Brain microvascular endothelial cell (primary cell): ENCODE measurements around the gene LTBP1.

Source experiments
- DNase-seq: peaks from one replicate; pipeline ENCODE4 v3.0.0-alpha.2; 2020
- H3K27ac ChIP-seq: fragments of 250-450 bp; sonication (Bioruptor Pico); 2 replicates; pipeline ENCODE4 v1.5.1; 2020; ENCODE audit warnings: mild to moderate bottlenecking, moderate library complexity
- H3K27me3 ChIP-seq: fragments of 250-450 bp; sonication (Bioruptor Pico); replicated peaks from 2 replicates; pipeline ENCODE4 v1.5.1; 2020; ENCODE audit warnings: mild to moderate bottlenecking
- H3K36me3 ChIP-seq: fragments of 250-450 bp; sonication (Bioruptor Pico); replicated peaks from 2 replicates; pipeline ENCODE4 v1.5.1; 2020; ENCODE audit warnings: mild to moderate bottlenecking
- H3K4me3 ChIP-seq: 2 replicates; pipeline ENCODE4 v1.5.1; 2011; ENCODE audit warnings: low read depth, mild to moderate bottlenecking, control low read depth, low read length, moderate library complexity
- CTCF ChIP-seq: IDR thresholded peaks from 2 replicates; pipeline ENCODE4 v1.5.1; 2011; ENCODE audit warnings: low read depth, mild to moderate bottlenecking, moderate library complexity, low read length, control low read depth, inconsistent platforms; ENCODE audit errors: missing control alignments
- in situ Hi-C: cut with HindIII; loops from 2 replicates; pipeline ENCODE4 v1.10.0; 2017; ENCODE audit warnings: low sequenced_read_pairs, low pct_ligation_motif_present

LTBP1 gene

GRCh38 chr2:33205693-33206434, 259.1 kb downstream of the LTBP1 start:
- Histone ChIP-seq H3K27ac (no peak overlapping the region), H3K4me3 (no peak overlapping the region), H3K27me3 (no peaks in the 10 kb centered on the region), H3K36me3 (peaks cover 2% of the 10 kb centered on the region)
- no peak for DNase-seq
- TF ChIP-seq CTCF: no peak
- in situ Hi-C loops: no loop called here

GRCh38 chr2:33207151-33207740, 260.5 kb downstream of the LTBP1 start:
- peaks cover 6% of the 10 kb centered on the region for H3K36me3 ChIP-seq
- H3K27ac ChIP-seq: no peak overlapping the region
- in situ Hi-C loops: no loop called here
- TF ChIP-seq CTCF: no peak
- no peak overlapping the region for H3K4me3 ChIP-seq
- H3K27me3 ChIP-seq: no peaks in the 10 kb centered on the region
- no peak for DNase-seq

- in situ Hi-C loops: no loop called here
- no peak overlapping the region for H3K27ac ChIP-seq
- no peak for DNase-seq
- H3K27me3 ChIP-seq: no peaks in the 10 kb centered on the region
- TF ChIP-seq CTCF: no peak
- H3K36me3 ChIP-seq: peaks cover 12% of the 10 kb centered on the region
- no peak overlapping the region for H3K4me3 ChIP-seq
Observed at GRCh38 chr2:33208400-33208799, 261.6 kb downstream of the LTBP1 start.

GRCh38 chr2:33209976-33210375, 263.2 kb downstream of the LTBP1 start:
- H3K27me3 ChIP-seq: no peaks in the 10 kb centered on the region
- peak; percentile 45 for DNase-seq
- H3K27ac ChIP-seq: peak overlapping the region; percentile 98
- peaks cover 20% of the 10 kb centered on the region for H3K36me3 ChIP-seq
- in situ Hi-C loops: no loop called here
- H3K4me3 ChIP-seq: no peak overlapping the region
- TF ChIP-seq CTCF: no peak

- peak; percentile 97 for DNase-seq
- in situ Hi-C loops: no loop called here
- peak overlapping the region; percentile 98 for H3K27ac ChIP-seq
- H3K4me3 ChIP-seq: no peak overlapping the region
- peaks cover 20% of the 10 kb centered on the region for H3K36me3 ChIP-seq
- no peaks in the 10 kb centered on the region for H3K27me3 ChIP-seq
- TF ChIP-seq CTCF: no peak
Observed at GRCh38 chr2:33210626-33211025, 263.9 kb downstream of the LTBP1 start.
